Activated CD4-positive, CD25-positive, alpha-beta regulatory T cell treated with anti-CD3 and anti-CD28 coated beads, Interleukin-2, amount 50 U/mL, for 16 hours (primary cell): ENCODE results near the gene MYPOP.

Experiments
- DNase-seq: peaks from one replicate; pipeline ENCODE4 v3.0.0-alpha.2; 2020; ENCODE audit warnings: low read depth, low spot score

MYPOP gene

GRCh38 chr19:45863335-45863839 is 39.0 kb downstream of the MYPOP start:
- DNase-seq: no peak

DNA sequence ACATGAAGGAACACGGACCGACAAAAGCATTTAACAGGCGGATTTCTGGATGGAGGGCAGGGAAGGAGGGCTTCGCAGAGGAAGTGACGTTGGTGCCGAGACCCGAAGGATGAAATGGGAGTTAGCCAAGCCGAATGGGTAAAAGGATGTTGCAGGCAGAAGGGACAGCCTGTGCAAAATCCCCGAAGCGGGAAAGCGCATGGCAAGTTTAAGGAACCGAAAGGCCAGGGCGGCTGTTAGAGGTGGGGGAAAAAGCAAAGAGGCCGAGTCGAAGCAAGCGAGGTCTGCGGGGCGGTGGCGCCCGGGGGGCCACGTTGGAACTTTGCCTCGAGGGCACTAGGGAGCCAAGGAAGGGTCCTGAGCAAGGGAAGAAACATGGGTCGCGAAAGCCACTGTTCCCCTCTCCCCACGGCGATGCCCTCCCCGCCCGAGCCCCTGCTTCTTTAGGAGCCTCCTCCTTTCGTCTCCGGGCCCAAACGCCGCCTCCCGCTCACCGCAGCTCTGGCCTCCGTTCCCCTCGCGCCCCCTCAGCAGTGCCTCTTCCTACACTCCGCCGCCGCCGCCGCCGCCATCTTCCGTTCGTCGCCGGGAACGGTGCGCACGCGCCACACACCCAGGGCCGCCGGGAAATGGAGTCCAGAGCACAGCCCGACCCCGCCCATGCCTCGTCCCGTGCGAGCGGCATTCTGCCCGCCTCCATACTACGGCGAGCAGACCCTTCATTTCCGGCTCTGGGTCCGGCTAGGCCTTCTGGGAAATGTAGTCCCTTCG is 39.7 kb downstream of the MYPOP start, which contains the start of gene SYMPK:
Gene SYMPK, minus strand, starts transcription at position 584 of the 771 bp plus-strand sequence. CDS start 8,652 bp downstream, outside the sequence.
- DNase-seq: peak; percentile 98

GRCh38 chr19:45862271-45862563 is 40.2 kb downstream of the MYPOP start:
- DNase-seq: no peak

- DNase-seq: no peak
Observed at GRCh38 chr19:45860359-45861259, 41.8 kb downstream of the MYPOP start.

- DNase-seq: no peak
Observed at GRCh38 chr19:45854167-45854778, 48.1 kb downstream of the MYPOP start.

DNA sequence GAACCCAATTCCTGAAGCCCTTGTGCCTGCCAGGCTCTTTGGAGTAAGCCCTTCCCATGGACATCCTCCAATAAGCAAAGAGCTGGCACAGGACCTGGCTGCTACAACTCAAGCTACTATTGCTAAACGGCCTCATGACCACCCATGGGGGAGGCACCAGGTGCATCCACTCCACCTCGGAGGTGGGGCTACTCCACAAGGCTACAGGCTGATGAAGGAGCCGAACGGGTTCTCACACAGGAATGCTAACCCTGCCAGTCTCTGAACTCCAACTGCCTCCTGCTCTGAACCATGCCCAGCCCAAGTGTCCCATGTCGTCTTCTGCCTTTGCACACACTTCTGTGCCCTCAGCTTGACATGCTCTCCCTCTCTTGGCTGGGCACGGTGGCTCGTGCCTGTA is 49.4 kb downstream of the MYPOP start:
- no peak for DNase-seq

DNA sequence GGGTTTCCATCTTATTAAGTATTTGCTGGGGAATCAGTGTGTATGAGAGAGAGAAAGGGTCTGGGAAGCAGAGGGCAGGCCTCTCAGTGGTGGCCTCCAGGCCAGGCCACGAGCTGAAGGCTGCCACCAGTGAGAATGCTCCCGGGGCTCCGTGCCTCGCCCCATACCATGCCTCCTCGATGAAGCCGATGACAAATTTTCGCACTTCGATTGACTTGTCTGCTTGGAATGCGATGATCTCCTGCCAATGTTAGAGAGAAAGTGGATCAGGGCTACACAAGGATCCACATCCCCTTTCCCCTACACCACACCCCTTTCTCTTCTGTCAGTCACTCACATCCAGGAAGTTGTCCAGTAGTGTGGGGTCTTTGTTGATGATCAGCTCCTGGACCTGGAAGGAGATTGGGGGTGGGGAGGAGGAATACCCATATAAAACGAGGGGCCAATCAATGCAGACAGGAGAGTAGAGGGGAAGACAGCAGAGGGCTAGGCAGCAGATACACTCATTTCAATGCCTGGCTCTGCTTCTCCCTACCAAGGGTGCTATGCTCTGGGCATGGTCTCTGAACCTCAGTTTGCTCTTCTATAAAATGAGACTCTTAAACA is 50.2 kb downstream of the MYPOP start:
- no peak for DNase-seq

DNA sequence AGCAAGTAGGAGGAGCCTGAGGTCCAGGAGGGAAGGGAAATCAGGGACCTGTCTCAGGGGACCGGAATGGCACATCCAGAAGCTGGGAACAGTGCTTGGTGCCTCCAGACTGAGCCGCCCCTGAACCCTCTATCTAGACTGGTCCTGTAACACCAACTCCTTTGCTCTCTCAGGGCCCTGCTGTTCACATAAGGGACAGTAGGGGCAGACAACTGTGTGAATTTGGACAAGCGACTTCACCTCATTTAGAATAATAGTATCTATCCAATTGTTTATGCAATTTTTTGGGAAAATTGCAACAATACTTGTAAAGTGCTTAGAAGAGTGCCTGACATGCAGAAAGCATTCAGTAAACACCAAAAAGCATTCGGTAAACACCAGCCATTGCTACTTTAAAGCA is 53.5 kb downstream of the MYPOP start:
- no peak for DNase-seq

DNA sequence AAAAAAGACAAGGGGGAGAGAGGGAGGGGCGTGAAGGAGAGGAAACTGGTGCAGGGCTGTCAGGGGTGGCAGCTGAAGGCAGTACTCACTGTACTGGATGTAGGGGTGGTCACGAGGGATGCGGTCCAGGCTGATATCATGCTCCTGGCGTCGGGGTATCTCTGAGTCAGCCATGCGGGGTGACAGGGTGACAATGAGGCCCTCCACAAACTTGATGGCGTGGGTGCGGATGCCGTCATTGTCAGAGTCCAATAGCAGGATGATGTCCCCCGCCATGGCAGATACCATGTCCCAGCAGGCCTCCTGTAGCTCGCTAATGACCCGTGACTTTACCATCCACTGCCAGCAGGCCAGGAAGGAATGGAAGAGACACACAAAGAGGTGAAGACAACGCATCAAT is 54.8 kb downstream of the MYPOP start:
- no peak for DNase-seq

GRCh38 chr19:45842198-45842597 is 60.2 kb downstream of the MYPOP start:
- no peak for DNase-seq
